HG03135 (cell line): ENCODE measurements around the gene SEPTIN8.

Source experiments
- ATAC-seq: cut with Tn5 transposase; IDR thresholded peaks from one replicate; pipeline ENCODE4 v1.9.1; 2021; ENCODE audit warnings: mild to moderate bottlenecking, moderate library complexity; ENCODE audit not compliant: unreplicated experiment

The SEPTIN8 gene

DNA sequence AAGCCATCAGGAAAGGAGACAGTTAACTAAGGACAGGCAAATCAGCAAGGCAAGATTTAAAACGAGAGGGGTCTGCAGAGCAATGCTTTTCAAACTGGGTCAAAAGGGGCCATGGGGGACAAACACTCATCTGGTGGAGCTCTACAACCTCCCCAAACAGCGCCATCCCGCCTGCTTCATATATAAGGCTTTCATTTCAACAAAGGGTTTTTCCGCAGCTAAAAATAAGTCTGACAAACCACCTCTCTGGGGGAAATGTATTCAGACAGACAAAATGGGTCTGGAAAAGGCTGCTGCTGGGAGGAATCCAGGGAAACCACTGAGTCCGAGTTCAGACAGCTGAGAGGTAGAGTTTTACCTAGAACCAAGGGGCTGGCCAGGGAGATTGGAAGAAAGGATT lies 8.3 kb upstream of the SEPTIN8 start:
- no peak for ATAC-seq

DNA sequence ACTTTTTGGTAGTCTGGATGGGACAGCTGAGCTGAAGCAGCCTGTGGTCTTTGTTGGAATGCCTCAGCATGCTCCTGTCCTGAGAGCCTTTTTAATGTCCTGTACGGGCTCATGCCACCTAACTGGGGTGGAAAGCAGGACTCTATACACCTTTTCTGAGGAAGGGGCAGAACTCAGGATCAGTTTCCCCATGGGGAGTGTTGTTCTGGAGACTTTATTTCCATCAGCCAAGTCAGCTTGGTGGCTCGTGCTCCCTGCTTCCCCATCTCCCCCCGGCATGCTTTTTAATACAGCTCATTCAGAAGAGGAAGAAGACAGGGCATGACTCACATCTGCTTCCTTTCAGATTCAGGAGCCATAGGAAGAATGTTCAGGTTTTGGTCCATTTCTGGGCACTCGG lies 5.1 kb upstream of the SEPTIN8 start:
- no peak for ATAC-seq

DNA sequence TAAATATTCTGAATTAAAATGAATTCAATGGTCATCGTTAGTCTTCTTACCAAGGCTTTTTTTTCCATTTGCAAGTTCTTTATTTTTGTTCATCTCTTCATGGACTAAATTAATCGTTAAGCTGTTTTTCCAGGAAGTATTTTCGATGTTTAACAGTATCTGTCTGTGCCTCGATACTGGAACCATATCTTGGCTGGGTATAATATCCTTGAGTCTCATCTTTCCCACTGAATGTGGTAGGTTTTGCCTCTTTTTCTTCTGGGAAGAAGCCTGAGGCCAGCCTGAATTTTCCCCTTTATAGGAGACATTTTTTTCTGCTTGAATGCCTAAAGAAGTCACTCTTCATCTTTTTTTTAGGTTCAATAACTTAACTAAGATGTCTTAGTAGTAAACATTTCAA lies 4.0 kb upstream of the SEPTIN8 start:
- no peak for ATAC-seq

DNA sequence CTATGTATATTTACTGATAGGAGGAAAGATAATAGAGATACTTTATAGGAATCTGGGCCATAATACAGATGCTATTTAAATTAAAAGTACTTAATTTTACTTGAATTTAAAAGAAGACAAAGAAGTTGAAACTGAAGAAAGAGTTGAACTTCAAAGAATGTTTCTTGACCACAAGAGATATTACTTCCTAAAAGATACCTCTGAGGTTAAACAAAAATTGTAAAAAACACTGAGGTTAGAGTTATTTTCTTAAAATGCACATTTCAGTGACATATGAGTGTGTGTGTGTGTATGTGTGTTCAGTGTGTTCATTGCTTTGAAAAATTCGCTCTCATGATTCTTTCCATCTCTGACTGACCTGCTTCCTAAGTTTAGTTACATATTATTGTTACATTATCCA lies 3.5 kb upstream of the SEPTIN8 start:
- no peak for ATAC-seq

DNA sequence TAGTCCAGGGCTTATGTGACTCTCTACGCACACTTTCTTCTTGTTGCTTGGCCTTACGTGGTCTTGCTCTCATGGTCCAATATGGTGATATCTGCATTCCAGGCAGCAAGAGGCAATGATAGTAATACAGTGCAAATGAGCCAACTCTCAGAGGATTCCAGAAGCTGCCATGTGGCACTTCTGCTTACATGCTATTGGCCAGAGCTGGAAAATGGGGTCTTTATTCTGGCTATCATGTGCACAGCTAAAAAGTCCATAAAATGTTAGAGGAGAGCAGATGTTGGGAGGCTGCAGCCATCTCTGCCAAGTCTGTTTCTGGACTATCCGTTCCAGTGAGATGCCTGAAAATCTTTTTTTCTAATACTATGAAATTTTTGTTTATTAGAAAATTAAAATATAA lies 2.9 kb upstream of the SEPTIN8 start:
- ATAC-seq: no peak

DNA sequence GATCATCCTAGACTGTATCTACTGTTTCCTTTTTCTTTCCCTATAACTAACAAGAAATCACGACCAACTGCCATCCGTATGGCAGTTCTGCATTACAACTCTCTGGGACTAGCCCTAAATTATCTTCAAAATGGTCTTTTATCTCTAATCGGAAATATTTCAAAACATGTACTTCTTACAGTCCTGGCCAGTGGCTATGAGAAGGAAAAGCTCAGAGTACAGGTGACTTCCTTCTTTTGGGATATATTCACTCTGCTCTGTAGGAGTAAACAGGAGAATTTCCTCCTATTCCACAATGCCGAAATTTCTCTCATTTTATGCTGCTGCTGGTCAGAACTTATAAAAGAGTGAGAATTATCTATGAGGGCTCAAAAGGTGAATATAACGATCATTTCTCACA lies 1.8 kb upstream of the SEPTIN8 start:
- no peak for ATAC-seq

DNA sequence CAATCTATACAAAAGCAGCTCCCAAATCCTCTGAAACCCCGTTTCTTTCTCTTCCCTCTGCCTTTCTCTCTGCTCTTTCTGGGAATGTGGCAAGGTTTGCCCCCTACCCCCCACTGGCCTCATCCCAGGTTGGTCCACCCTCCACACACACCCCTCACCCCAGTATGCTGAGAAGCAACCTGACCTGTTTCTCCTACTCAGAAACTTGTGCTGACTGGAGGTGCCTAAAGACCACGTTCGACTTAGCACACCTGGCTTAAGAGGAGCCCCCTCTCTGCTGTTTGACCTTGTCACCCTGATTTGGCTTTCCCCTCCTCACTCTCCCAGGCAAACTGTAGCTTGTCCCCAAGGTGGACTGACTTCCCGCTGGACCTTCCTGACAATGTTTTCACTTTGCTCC lies 1.1 kb upstream of the SEPTIN8 start:
- no peak for ATAC-seq

DNA sequence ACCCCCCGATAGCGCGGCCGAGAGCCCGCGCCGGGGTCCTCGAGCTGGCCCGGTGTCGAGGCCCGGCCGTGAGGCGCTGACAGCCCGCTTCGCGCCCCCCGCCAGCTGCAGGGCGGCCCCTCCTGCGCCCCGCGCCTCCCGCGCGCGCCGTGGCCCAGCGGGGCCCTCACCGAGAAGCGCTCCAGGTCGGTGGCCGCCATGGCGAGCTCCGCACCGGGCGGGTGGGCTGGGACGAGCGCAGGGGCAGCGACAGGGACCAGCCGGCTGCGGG lies 166 bp downstream of the SEPTIN8 start:
- ATAC-seq: peak; percentile 22

DNA sequence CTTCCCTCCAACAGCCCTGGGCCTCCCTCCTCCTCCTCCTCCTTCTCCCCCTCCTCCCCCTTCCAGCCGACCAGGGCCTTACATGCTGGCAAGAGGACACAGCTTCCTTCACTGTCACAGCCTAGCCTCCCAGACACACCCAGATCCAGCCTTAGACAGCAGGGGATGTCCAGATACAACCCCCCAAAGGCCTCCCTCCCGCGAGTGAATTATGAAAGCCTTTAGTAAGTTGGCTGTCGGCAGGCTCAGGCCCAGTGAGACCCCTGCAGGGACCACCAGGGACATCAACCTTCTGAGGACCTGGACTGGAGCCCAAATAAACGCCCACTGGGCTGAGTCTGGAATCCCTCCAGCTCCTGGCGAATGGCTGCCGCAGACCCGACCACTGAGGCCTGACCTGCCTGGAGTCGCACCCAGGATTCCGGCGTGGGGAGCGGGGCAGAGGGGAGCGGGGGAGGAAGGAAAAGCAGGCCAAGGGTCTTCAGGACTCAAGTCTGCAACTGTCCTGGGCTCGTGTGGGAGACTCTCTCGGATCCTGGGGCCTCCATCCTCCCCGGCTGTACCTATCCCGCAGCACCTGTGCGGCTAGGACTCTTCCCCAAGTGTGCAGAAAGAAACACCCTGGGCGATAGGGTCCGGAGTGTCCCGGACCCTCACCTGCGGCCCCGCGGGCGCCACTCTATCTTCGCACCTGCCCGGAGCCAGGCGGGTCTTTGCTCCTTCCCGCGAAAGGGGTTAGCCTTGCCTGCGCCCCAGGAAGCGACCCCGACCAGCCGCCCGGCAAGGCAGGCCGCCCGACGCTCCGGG lies 705 bp downstream of the SEPTIN8 start:
- ATAC-seq: peak; percentile 17

DNA sequence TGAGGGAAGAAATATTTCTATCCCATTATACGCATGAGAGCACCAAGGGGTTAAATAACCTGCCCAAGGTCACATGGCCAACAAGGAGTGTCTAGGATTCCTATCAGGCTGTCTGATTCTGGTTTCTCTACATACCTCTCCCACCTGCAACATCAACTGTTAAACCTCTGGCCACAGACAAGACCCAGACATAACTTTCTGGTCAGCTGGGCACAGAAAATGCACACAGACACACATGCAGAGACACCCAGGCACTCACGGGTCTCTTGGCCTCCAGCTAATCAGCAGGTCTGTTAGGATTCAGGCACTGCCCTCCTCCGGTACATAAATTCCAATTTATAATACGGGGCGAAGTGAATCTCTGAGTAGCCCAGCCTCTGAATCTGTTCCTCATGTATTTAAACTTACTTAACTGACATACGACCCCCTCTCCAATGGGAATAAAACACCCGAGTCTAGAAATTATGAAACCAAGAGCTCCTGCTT lies 1.5 kb downstream of the SEPTIN8 start:
- no peak for ATAC-seq

DNA sequence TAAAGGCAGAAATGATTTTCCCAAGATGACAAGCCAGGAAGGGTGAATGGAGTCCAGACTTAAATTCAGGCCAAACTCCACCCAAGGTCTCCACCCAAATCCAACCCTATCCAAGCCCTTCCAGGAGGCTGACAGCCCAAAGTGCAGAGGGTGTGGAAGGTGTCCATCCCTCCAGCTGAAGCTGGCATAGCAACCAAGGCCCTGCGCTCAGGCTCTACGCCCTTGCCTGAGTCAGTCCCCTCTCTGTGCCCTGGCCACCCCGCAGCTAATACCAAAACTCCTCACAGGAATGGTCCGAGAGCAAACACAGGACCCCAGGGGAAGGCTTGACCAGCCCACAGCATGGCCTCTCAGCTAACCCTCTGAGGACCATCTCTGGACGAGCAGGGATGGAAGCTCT lies 2.1 kb downstream of the SEPTIN8 start:
- ATAC-seq: no peak

DNA sequence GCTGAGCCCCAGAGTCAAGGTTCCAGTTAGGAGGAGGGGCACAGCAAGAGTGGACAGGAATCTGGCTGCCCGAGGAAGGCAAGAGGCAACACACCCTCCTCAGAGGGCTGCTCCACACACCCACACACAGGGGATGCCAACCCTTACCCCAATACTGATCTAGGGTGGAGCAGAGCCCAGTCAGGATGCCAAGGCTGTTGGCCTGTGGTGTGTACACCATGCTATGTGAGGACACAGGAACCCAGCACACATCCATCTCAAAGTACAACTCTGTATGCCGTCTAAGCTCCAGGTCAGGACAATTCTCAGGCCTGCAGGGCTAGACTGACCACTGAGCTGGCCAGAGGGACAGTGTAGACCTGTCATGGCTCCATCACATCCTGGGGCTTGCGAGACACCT lies 2.6 kb downstream of the SEPTIN8 start:
- no peak for ATAC-seq

DNA sequence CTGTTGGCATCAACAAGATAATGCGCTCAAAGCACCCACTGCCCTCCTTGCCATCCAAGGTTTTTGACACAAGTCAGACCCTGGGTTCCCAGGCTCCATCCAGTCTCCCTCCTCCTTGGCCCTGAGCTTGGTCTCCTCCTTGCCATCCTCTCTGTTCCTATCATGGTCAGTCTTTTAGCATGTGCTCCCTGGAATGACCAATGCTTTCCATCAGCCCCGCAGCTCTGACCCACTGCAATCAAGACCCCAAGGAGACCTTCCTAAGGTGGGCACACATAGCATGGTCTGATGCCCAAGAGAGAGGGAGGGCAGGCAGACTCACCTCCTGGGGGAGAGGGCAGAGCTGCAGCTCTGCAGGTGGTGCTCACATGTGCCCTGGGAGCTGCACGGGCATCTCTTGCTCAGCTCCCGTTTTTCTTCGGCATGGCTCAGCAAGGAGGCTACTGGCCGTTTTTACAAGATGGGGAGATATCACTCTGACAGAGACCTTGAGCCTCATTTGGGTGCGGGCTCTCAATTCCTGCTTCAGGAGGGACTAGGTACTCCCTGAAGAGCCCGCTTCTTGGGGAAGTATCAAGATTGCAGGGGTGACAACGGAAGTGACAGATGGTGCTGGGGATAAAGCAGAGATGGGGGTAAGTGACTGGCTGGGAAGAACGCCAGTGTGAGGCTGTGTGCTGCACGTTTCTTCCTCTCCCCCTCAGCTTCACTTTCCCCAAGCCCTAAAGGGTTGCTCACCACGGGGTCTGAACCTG lies 3.3 kb downstream of the SEPTIN8 start:
- ATAC-seq: no peak

DNA sequence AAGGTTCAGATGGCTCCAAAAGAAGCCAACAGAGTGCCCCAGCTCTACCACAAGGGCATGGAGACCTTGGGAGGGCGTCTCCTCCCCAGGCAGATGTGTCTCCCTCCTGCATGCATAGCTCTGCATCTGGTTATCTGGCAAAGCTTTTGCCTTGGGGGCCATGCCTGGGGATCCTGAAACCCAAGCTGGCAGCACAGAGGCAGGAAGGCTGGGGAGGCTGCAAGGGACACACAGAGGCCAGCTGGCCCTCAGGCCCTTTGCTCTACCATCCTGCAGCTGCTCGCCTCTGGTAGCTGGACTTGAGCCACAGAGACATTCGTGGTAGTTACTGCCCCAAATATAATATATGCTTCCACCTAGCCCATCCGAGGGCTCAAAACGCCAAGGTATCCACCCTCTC lies 3.9 kb downstream of the SEPTIN8 start:
- no peak for ATAC-seq

DNA sequence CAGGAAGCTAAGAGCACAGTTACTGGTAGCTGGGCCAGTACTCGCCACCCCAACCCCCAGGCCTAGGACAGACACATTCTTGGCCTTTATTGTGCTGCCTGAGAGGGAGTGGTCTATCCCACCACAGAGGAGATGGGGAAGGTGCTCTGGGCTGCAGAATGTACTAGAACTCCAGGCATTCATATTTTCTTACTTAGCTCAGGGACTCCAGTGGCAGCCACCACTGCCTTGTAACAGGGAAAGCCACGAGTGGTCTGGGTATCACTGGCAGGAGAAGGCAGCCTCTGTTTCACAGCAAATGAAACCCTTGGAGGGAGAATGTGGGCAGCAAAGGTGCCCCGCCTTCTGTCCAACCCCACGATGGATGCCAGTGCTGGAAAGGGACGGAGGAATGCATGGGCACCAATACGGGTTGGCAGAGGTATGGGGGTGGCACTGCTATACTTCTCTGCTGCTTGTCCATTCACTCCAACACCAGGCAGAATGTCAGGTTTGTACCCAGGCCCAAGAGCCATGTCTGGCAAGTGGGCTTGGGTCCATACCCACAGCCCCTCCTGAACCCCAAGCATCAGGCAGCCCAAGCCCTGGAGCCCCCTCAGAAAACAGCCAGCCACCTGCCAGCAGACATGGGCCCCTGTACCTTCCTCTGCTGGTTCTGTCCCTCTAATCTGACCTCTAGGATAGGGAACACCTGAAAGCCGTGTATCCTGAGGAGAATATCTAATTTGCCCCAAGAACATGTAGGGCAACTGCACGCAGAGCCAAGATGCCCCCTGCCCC lies 4.6 kb downstream of the SEPTIN8 start:
- ATAC-seq: no peak

DNA sequence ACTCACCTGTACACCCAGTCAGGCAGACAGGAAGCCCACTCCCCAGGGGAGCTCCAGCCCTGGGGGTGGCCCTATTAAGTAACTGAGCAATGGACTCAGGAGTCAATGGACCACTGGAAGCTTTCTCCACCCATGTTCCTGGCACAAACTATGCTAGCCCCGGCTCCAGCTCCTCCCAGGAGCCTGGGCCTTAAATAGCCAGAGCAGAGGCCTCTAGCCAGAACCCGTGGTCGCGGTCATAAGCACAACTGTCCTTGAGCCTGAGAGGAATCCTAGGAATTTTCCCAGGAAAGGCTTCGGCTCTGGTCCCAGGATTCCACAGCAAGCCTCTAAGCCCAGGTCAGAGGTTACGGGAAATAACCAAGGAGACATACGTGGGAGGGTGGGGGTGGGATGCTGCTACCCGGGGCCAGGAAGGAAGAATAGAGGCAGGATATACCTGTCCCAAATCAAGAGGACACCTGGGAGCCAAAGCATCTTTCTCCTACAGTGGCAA lies 5.5 kb downstream of the SEPTIN8 start:
- ATAC-seq: no peak

DNA sequence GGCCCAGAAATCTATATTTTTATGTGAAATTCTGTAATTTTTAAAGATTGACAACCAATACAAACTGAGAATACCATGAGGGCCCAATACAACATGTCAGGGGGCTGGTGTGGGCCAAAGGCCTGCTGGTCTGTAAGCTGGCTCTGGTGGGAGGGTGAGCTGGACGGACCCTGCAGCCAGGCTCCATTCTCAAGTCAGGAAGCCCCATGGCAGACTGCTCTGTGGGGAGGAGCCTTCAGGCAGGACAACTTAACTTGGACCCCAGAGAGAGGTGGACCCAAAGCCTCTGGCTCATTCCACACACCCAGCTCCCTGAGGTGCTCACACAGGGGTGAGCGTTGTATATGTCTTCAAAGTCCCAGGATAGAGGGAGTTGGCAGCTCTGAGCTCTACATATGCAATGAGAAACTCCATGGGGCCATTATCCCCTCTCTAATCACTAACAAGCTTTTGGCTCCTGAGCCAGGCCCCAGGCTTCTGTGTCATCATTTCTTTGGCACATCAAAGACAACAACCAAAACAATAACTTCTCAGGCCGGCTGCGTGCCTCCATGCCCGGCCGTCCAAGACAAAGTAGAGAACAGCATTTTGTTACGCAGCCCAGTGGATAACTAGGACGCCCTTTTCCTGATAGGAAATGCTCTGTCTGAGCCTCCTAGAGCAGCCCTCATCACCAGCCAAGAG lies 6.4 kb downstream of the SEPTIN8 start:
- ATAC-seq: no peak

DNA sequence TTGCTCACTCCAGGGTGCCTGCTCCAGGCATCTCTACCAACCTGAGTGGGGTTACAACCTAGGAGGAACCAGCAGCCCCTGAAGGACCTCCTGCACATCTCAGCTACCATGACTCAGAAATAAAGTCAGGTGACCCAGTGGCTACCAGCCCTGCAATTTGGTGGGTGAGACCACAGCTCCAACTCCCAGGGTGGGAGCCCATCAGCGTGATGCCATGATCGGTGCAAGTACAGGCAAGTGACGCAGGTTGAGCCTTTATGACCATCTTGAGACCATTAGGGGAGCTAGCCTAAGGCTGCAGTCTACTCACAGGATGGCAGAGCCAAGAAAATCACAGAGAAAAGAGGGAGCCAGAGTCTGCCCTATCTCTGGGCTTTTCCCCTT lies 8.6 kb downstream of the SEPTIN8 start:
- ATAC-seq: no peak

DNA sequence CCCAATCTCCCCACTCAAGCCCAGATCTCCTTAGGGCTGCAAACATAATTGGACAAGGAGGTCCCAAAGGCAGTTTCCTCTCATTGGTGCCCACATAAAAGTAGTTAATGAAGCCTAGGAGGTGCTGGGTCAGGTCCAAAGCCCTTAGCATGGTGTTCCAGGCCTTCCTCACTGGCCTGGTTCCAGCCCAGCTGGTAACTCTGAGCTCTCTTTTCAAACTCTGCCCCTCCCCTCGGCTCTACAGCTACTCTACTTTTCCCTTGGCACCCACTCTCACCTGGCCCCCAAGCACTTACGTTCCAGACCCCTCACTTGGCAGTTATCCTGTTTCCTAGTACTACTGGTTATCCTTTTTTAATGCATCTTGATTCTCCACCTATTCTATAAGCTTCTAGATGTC lies 9.9 kb downstream of the SEPTIN8 start:
- no peak for ATAC-seq

DNA sequence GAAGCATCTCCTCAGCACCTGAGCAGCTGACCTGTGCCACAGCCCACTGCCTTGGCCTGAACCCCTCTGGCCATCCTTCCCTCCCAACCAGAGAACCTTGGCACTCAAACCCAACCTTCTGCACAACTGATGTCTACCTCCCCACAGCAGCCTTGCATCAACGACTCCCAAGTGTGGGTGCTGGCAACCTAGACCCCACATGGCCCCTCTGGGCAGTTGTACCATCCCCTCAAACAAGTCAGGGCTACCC lies 10.3 kb downstream of the SEPTIN8 start:
- ATAC-seq: no peak

DNA sequence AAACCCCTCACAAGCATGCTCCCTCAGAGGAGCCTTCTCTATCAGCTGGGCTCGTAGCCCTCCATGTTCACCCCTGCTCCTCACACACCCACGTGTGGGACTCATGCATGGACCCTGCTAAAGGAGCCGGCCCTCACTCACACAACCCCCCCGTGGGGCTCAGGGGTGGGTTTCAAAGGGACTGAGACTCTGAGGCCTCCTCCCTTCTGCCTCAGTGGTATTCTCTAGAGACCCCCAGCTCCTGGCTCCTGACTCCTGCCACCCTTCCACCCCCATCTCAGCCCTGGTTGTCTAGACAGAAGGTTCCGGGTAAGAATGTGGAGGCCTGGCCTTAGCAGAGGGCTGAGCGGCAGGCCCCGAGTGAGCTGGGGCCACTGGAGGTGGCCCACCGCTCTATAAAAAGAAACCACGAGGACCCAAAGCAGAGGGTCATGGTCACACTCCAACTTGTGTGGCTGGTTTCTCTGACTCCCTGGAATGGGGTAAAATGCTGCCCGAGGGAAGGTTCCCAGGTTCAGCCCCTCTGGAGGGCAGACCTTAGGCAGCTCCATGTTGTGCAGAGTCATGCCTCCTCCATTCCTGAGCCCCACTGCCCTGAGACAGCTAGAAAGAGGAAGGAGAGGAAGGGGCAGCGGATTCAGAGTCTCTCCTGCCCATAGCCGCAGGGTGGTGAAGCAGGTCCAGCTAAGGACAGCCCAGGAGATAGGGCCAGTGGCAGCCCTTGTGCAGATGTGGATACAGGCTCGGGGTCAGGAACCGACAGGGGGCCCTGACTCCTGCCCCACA lies 10.8 kb downstream of the SEPTIN8 start:
- ATAC-seq: no peak
